Smooth muscle cell (in vitro differentiated cells): ENCODE data around the gene RREB1. TPM values are rescaled to one million over a fixed set of nuclear protein-coding genes. Genes with fewer than 3 reads are reported as not detected.

Experiments used
- DNase-seq: peaks from one replicate; lab custom pipeline; 2025; ENCODE audit not compliant: unreplicated experiment; lab: John Stamatoyannopoulos, UW
- H2AFZ ChIP-seq: fragments of 200-600 bp; sonication (generic); 2 replicates; pipeline ENCODE4 v1.6.0; 2016; ENCODE audit warnings: antibody characterized with exemption, low read depth, mild to moderate bottlenecking
- H3F3A ChIP-seq: fragments of 200-600 bp; sonication (generic); 2 replicates; pipeline ENCODE4 v1.6.0; 2017; ENCODE audit warnings: antibody characterized with exemption, low read depth
- H3K27ac ChIP-seq: fragments of 200-600 bp; sonication (generic); 2 replicates; pipeline ENCODE4 v1.5.1; 2016; ENCODE audit warnings: low read depth, mild to moderate bottlenecking
- H3K27me3 ChIP-seq: fragments of 200-600 bp; sonication (generic); 2 replicates; pipeline ENCODE4 v1.6.1; 2016; ENCODE audit warnings: low read depth, mild to moderate bottlenecking
- H3K36me3 ChIP-seq: fragments of 200-600 bp; sonication (generic); 2 replicates; pipeline ENCODE4 v1.5.1; 2016; ENCODE audit warnings: low read depth
- H3K4me1 ChIP-seq: fragments of 200-600 bp; sonication (generic); 2 replicates; pipeline ENCODE4 v1.5.1; 2016; ENCODE audit warnings: low read depth
- H3K4me2 ChIP-seq: fragments of 200-600 bp; sonication (generic); 2 replicates; pipeline ENCODE4 v1.6.0; 2016; ENCODE audit warnings: mild to moderate bottlenecking
- H3K4me3 ChIP-seq: fragments of 200-600 bp; sonication (generic); 2 replicates; pipeline ENCODE4 v1.5.1; 2016; ENCODE audit warnings: mild to moderate bottlenecking
- H3K79me2 ChIP-seq: fragments of 200-600 bp; sonication (generic); 2 replicates; pipeline ENCODE4 v1.6.0; 2016; ENCODE audit warnings: low read depth, mild to moderate bottlenecking
- H3K9ac ChIP-seq: fragments of 200-600 bp; sonication (generic); 2 replicates; pipeline ENCODE4 v1.6.0; 2016; ENCODE audit warnings: low read depth
- H3K9me3 ChIP-seq: fragments of 200-600 bp; sonication (generic); replicated peaks from 2 replicates; pipeline ENCODE4 v1.5.1; 2016; ENCODE audit warnings: low read depth
- H4K20me1 ChIP-seq: fragments of 200-600 bp; sonication (generic); 2 replicates; pipeline ENCODE4 v1.6.0; 2016; ENCODE audit warnings: low read depth
- CTCF ChIP-seq: fragments of 200-600 bp; sonication (generic); IDR thresholded peaks from 2 replicates; pipeline ENCODE4 v1.5.1; 2017; ENCODE audit warnings: borderline replicate concordance, mild to moderate bottlenecking, antibody characterized with exemption; ENCODE audit not compliant: insufficient read depth, poor library complexity, severe bottlenecking
- WGBS: methylation state at CpG from one replicate; pipeline ENCODE4 v1.1.7; 2016; ENCODE audit warnings: low lambda C conversion rate; 5-methylcytosine and 5-hydroxymethylcytosine counted together
- polyA plus RNA-seq: library from polyadenylated mRNA; unstranded; fragments of >200 nt; fragmentation: Nextera tagmentation; extraction: Ambion mirVana; gene quantifications from 2 replicates; pipeline ENCODE4 v1.2.1, GENCODE V29; 2016
- total RNA-seq: library from RNA; depleted of rRNA; stranded (reverse); fragments of >200 nt; gene quantifications from 2 replicates; pipeline ENCODE4 v1.2.3, GENCODE V29; 2014

RREB1 gene
- total and polyA plus RNA-seq, 2 experiments from 2014 or later, result 13.2 to 26.1 TPM

GRCh38 chr6:7184502-7184901 lies 76.7 kb downstream of the RREB1 start:
- no peak overlapping the region for H3K4me3 ChIP-seq
- H3K4me1 ChIP-seq, result no peaks in the 10 kb centered on the region
- peaks cover 2% of the 10 kb centered on the region for H3K36me3 ChIP-seq
- H3K4me2 ChIP-seq, result no peak overlapping the region
- 96% methylated on average over 1 of the region's 1 CpG for WGBS
- H3F3A ChIP-seq, result no peaks in the 10 kb centered on the region
- no peak for TF ChIP-seq CTCF
- H3K27me3 ChIP-seq, result no peaks in the 10 kb centered on the region
- DNase-seq, result no peak
- peaks cover 78% of the 10 kb centered on the region for H4K20me1 ChIP-seq
- H3K79me2 ChIP-seq, result peaks cover 27% of the 10 kb centered on the region
- no peak overlapping the region for H3K9ac ChIP-seq
- H3K27ac ChIP-seq, result no peak overlapping the region
- no peaks in the 10 kb centered on the region for H3K9me3 ChIP-seq
- H2AFZ ChIP-seq, result no peak overlapping the region

GRCh38 chr6:7185561-7185960 lies 77.8 kb downstream of the RREB1 start:
- DNase-seq, result no peak
- H3K4me2 ChIP-seq, result no peak overlapping the region
- no peak overlapping the region for H2AFZ ChIP-seq
- H3K27me3 ChIP-seq, result no peaks in the 10 kb centered on the region
- H3K9ac ChIP-seq, result no peak overlapping the region
- peaks cover 24% of the 10 kb centered on the region for H3K79me2 ChIP-seq
- H3K36me3 ChIP-seq, result peaks cover 8% of the 10 kb centered on the region
- H3K4me1 ChIP-seq, result no peaks in the 10 kb centered on the region
- H3F3A ChIP-seq, result no peaks in the 10 kb centered on the region
- H3K4me3 ChIP-seq, result no peak overlapping the region
- no peaks in the 10 kb centered on the region for H3K9me3 ChIP-seq
- H3K27ac ChIP-seq, result no peak overlapping the region
- WGBS, result 89% methylated on average over 4 of the region's 4 CpGs
- TF ChIP-seq CTCF, result no peak
- H4K20me1 ChIP-seq, result peaks cover 69% of the 10 kb centered on the region

GRCh38 chr6:7188492-7188891 lies 80.7 kb downstream of the RREB1 start:
- Histone ChIP-seq H3K9me3 (no peaks in the 10 kb centered on the region), H3F3A (no peaks in the 10 kb centered on the region), H3K79me2 (peaks cover 23% of the 10 kb centered on the region), H4K20me1 (peaks cover 68% of the 10 kb centered on the region), H3K4me3 (no peak overlapping the region), H3K27me3 (no peaks in the 10 kb centered on the region), H3K4me1 (no peaks in the 10 kb centered on the region), H3K9ac (no peak overlapping the region), H3K4me2 (no peak overlapping the region), H2AFZ (no peak overlapping the region), H3K36me3 (peaks cover 17% of the 10 kb centered on the region), H3K27ac (no peak overlapping the region)
- WGBS, result 88% methylated on average over 5 of the region's 5 CpGs
- DNase-seq, result no peak
- TF ChIP-seq CTCF, result no peak

GRCh38 chr6:7189101-7189758 lies 81.5 kb downstream of the RREB1 start:
- no peak overlapping the region for H3K9ac ChIP-seq
- no peaks in the 10 kb centered on the region for H3F3A ChIP-seq
- peaks cover 17% of the 10 kb centered on the region for H3K36me3 ChIP-seq
- no peak overlapping the region for H2AFZ ChIP-seq
- H3K9me3 ChIP-seq, result no peaks in the 10 kb centered on the region
- 93% methylated on average over 9 of the region's 9 CpGs for WGBS
- H3K27me3 ChIP-seq, result no peaks in the 10 kb centered on the region
- DNase-seq, result no peak
- H3K4me1 ChIP-seq, result no peaks in the 10 kb centered on the region
- TF ChIP-seq CTCF, result no peak
- no peak overlapping the region for H3K4me2 ChIP-seq
- H4K20me1 ChIP-seq, result peaks cover 64% of the 10 kb centered on the region
- H3K27ac ChIP-seq, result no peak overlapping the region
- peaks cover 23% of the 10 kb centered on the region for H3K79me2 ChIP-seq
- H3K4me3 ChIP-seq, result no peak overlapping the region
